ENCODE data around the gene OR8D1.
"Not testable (repeated sequence)": the region's sequence is repeated elsewhere in the genome, so short reads cannot be mapped to it uniquely, and the experiment has no call there.

OR8D1 gene

GRCh38 chr11:124285610-124286344, 28.0 kb downstream of the OR8D1 start:
- no peak for DNase-seq

GRCh38 chr11:124278261-124278660, 35.5 kb downstream of the OR8D1 start:
- no peak for DNase-seq

GRCh38 chr11:124277804-124278203, 35.9 kb downstream of the OR8D1 start:
- no peak for DNase-seq

- DNase-seq, result no peak
Measured at GRCh38 chr11:124277207-124277606, 36.5 kb downstream of the OR8D1 start.

GRCh38 chr11:124276081-124276480, 37.7 kb downstream of the OR8D1 start:
- no peak for DNase-seq

GRCh38 chr11:124274000-124274399, 39.7 kb downstream of the OR8D1 start:
- DNase-seq, result no peak

- DNase-seq, result not testable (repeated sequence)
Measured at GRCh38 chr11:124270886-124271285, 42.9 kb downstream of the OR8D1 start.

GRCh38 chr11:124265041-124265440, 48.7 kb downstream of the OR8D1 start:
- DNase-seq, result not testable (repeated sequence)

- DNase-seq, result no peak
Measured at GRCh38 chr11:124256076-124256475, 57.7 kb downstream of the OR8D1 start, which contains the start of gene OR8G5. TSS of gene OR8G5 (plus strand) at chr11:124256376. CDS start at chr11:124264932, 8,556 bp downstream.

Measured in C1 segment of cervical spinal cord (tissue), 14 donors.